Measurements from ENCODE around the gene PHF12. TPM values are rescaled to one million over a fixed set of nuclear protein-coding genes. Genes with fewer than 3 reads are reported as not detected.

PHF12 gene
- total and polyA plus RNA-seq, 2 of the 8 experiments (the other 6 are each of a cell fraction or from before 2014, with no cell fraction given) = 38.8 to 65.7 TPM

GRCh38 chr17:28911411-28912045 is 39.8 kb downstream of the PHF12 start (continued):
- no peak for TF ChIP-seq TCF12 (IDR thresholded peaks at IDR 0.05; ENCODE audit: low read depth, low read length)
- no peak for TF ChIP-seq RXRA (IDR thresholded peaks at IDR 0.05; ENCODE audit: insufficient read depth, low read depth, low read length)
- TF ChIP-seq YY1 (IDR thresholded peaks at IDR 0.05; ENCODE audit: low read depth, low read length) = no peak
- no peak for TF ChIP-seq BACH1 (IDR thresholded peaks at IDR 0.05; ENCODE audit: low read length)
- TF ChIP-seq NANOG (IDR thresholded peaks at IDR 0.05; ENCODE audit: insufficient read depth, low read depth, low read length, poor library complexity, severe bottlenecking) = no peak
- no peak for TF ChIP-seq GABPA (IDR thresholded peaks at IDR 0.05; ENCODE audit: borderline replicate concordance, insufficient read depth, low read length)
- TF ChIP-seq POU5F1 (IDR thresholded peaks at IDR 0.05; ENCODE audit: low read depth, low read length) = no peak
- TF ChIP-seq CTBP2 (IDR thresholded peaks at IDR 0.05; ENCODE audit: borderline replicate concordance, insufficient read depth, insufficient read length, low read length) = no peak
- no peak for TF ChIP-seq PHF8 (conservative IDR thresholded peaks at IDR 0.05; ENCODE audit: low read depth, low read length)
- TF ChIP-seq RFX5 (IDR thresholded peaks at IDR 0.05; ENCODE audit: borderline replicate concordance, low read depth, low read length) = no peak
- no peak for TF ChIP-seq SAP30 (IDR thresholded peaks at IDR 0.05; ENCODE audit: insufficient read depth, insufficient replicate concordance, low read length)
